ENCODE results near the gene GRID1.

The GRID1 gene

GRCh38 chr10:86226016-86226415, 140.6 kb downstream of the GRID1 start:
- no peak for DNase-seq

DNA sequence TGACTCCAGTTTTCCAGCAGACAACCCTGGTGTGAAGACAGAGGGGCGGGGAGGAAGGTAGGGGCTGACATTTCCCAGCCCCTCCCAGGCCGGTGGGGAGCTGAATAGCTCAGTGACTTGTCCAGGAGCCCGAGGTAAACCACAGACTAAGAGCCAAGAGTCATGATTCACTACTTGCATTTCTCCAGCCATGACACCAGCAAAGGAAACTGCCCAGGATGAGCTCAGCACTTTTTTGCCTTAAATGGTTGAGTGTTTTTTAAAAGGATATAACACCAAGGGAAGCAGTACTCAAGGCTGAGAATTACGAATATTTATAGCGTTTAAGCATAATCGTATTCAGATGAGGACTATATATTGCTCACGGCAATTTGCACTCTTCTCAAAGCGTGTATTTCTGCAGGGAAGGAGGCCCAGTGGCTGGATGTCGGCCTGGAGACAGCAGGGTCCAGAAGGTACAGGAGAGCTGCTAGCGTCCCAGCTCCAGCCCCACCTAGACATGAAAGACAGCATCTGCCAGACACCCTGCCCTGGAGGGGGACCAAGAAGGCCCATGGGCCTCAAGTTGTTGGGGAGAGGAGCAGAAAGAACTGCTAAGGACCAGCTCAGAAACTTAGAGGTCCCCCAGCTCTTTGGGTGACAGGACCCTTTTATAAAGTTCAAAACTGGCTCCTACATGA, 141.4 kb downstream of the GRID1 start:
- DNase-seq: peak; percentile 41 to 64

GRCh38 chr10:86224354-86225102, 142.1 kb downstream of the GRID1 start:
- DNase-seq: no peak

DNA sequence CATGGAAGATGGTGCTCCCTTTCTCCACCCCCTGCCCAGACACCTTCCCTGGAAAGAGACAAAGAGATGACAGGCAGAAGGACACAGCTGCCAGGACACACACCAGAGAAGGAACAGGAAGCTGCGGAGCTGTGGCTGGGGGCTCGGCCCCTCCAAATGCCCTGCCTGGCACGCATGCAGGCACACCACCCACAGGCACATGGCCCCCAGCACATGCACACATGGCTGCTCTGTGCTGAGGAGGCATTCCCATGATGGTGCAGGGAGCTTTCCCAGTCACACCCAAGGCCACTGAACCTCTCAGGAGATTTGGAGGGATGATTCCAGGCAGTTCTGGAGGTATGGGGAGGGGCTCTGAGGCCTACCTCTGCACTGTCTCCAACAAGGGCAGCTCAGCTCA, 143.3 kb downstream of the GRID1 start:
- DNase-seq: no peak

- DNase-seq: no peak
These were observed 143.9 kb downstream of the GRID1 start for GRCh38 chr10:86222687-86223086.

- DNase-seq: no peak
These were observed 144.3 kb downstream of the GRID1 start for GRCh38 chr10:86222336-86222650.

DNA sequence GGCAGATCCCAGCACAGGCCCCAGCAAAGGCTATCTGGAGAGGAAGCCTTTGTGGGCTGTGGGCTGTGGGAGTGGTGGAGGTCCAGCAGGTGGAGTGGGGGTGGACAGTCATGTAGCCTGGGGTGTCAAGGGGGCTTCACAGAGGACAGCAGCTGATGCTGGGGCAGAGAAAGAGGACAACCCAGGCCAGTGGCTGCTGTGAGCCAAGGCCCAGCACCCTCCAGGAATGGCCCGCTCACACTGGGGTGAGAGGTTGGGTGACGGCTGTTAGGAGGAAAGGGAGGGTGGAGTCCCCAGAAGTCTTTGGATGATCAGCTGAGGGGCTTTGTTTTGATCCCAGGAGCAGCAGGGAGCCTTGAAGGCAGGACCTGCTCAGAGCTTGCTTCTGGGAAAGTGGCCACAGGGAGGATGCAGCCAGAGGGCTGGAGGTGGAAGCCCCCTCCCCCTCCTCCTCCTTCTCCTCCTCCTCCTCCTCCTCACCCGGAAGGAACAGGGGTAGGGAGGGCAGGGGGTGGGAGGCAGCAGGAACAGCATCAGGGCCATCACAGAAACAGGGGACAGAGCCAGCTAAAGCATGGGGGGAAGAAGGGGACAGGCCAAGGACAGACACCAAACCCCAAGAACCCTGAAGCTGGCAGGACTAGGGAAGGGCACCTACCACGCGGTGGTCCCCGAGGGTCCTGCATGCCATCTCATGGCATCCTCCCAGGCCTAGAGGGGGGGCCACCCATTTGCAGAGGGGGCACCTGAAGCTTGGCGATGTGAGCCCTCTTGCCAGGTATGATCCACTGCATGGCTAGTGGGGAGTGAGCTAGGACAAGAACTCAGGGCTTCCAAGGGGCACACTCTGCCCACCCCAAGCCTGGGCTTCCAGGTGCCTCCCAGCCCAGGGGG, 144.9 kb downstream of the GRID1 start:
- no peak for DNase-seq

DNA sequence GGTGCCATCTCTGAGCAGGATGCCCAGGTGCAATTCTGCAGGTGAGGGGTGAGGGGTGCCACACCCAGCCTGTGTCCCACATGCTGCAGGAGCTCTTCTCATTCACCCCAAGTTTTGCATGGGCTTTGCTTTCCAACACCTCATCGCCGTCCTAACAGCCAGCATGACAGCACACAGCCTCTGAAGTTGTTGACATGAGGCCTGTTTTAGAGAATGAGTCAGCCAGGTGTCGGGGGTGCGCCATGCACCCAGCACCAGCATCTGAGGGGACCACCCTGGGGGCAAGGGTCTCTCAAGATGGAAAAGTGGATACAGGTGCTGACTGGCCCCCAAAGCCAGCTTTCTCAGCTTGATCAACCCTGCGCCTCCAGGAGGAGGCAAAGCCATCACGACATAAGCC, 146.0 kb downstream of the GRID1 start:
- DNase-seq: no peak

GRCh38 chr10:86219271-86219670, 147.3 kb downstream of the GRID1 start:
- no peak for DNase-seq

- no peak for DNase-seq
These were observed 147.8 kb downstream of the GRID1 start for GRCh38 chr10:86218842-86219241.

DNA sequence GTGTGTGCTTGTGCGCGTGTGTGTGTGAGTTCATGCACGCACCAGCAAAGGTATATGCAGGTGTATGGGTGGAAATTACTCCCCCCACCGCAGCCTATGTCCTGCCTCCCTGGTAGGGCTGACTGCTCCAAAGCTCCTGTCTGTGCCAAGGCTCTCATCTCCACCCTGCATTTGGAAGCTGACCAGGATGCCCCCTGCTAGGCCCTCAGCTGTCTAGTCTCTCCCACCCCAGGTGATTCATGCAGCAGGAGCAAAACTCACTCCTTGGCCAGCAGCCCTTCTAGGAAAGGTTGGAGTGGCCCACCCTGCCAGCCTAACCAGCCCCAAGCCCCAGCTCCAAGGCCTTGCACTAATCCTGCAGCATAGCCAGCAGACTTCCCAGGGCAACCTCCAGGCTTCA, 148.4 kb downstream of the GRID1 start:
- DNase-seq: no peak

GRCh38 chr10:86217371-86218080, 149.1 kb downstream of the GRID1 start:
- DNase-seq: no peak

GRCh38 chr10:86216886-86217285, 149.7 kb downstream of the GRID1 start:
- no peak for DNase-seq

DNA sequence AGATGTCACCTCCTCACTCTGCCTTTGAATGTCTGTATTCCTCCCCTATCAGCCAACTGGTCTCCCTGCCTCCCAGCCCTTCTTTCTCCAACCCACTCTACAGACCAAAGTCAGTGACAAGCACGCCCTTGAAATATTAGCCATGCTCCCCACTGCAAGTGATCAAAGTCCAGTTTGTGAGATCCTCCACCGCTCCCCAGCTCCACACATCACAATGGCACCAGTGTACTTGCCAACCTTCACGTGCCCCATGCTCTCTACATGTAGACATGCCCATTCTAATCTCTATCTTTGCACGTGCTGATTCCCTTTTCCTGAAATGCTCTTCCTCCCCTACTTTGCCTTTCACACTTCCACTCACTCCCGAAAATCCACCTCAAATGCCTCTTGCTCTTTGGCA, 150.9 kb downstream of the GRID1 start:
- DNase-seq: no peak

- no peak for DNase-seq
These were observed 151.5 kb downstream of the GRID1 start for GRCh38 chr10:86215046-86215445.

DNA sequence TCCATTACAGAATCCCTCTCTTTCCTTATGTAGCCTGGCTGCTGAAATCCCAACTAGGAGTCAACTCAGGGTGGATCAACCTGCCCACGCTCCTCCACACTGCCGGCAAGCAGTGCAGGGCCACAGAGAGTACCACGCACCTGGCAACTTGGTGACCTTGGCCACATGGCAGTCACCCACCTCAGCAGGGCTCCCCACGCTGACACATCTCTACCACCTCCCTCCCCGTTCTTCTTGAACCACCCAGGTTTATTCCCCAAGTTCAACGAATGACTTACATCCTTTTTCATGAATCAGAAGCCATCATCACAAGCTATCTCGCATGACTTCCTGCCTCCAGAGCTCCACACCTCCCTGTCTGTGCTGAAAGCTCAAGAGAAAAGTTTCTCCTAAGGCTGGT, 153.4 kb downstream of the GRID1 start:
- no peak for DNase-seq

GRCh38 chr10:86212391-86212700, 154.2 kb downstream of the GRID1 start:
- DNase-seq: no peak

- no peak for DNase-seq
These were observed 154.8 kb downstream of the GRID1 start for GRCh38 chr10:86211691-86212390.

- no peak for DNase-seq
These were observed 156.2 kb downstream of the GRID1 start for GRCh38 chr10:86210416-86210815.

DNA sequence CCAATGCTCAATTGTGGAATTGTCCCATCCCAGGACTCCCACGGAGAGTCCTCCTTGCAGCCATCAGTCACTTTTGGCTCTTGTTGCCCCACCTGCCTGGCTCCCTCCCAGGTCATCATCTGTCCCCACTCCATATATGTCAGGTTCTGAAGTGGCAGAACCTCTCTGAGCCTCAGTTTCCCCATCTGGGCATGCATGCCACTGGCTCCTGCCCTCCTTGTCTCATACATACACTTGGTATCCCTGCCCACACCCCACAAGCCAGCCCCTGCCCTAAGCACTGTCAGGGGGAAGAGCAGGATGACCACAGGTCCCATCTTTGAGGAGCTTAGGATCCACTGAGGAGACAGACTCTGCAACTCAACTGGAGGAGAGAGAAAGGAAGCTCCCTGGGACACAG, 156.9 kb downstream of the GRID1 start:
- DNase-seq: no peak

- DNase-seq: no peak
These were observed 159.4 kb downstream of the GRID1 start for GRCh38 chr10:86207226-86207625.

DNA sequence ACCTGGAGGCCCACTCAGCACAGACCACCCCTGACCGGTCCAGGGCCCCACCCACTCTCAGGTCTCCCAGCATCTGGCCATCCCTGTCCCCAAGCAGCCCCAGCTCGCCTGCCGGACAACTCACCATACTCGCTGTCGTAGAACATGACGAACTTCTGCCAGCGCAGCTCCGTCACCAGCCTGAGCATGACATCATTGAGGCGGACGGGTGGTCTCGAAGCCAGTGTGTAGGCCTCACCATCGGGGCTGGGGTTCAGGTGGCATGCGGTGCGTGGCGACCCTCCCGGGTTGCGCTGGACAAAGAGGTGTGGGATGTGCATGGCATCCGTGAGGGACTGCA, 160.4 kb downstream of the GRID1 start:
- no peak for DNase-seq

All from inflammatory macrophage (primary cell).